Gastroesophageal sphincter (tissue), 4 donors: ENCODE results near the gene GLT8D2. TPM values are rescaled to one million over a fixed set of nuclear protein-coding genes. Genes with fewer than 3 reads are reported as not detected.
A peak's percentile ranks its signal among the peaks of the same experiment; 100 is the strongest.

ENCODE experiments used
- ATAC-seq: fragments of 150-250 bp; one replicate; pipeline ENCODE4 v1.9.1; 2016; ENCODE audit warnings: mild to moderate bottlenecking, moderate library complexity
- H3K27ac ChIP-seq, 4 donors: fragments of 200-600 bp; sonication (generic) in 3 of 4; 1 replicate in 3 of 4; 2 replicates in 1 of 4; pipeline ENCODE4 v1.5.1; 2016 to 2019
- H3K27me3 ChIP-seq: fragments of 200-600 bp; sonication (generic); one replicate; pipeline ENCODE4 v1.5.1; 2019
- H3K36me3 ChIP-seq, 2 donors: fragments of 200-600 bp; sonication (generic); one replicate each; pipeline ENCODE4 v1.5.1; 2019; ENCODE audit warnings: control low read depth in 1 of 2
- H3K4me1 ChIP-seq, 3 donors: fragments of 200-600 bp; sonication (generic); 1 replicate in 2 of 3; 2 replicates in 1 of 3; pipeline ENCODE4 v1.5.1; 2016 to 2019; ENCODE audit warnings: control low read depth in 2 of 3
- H3K4me3 ChIP-seq, 2 donors: fragments of 200-600 bp; sonication (generic); one replicate each; pipeline ENCODE4 v1.5.1; 2019; ENCODE audit warnings: mild to moderate bottlenecking in 1 of 2, moderate library complexity in 1 of 2
- H3K9me3 ChIP-seq, 3 donors: fragments of 200-600 bp; sonication (generic); one replicate each; pipeline ENCODE4 v1.5.1; 2017 to 2019; ENCODE audit warnings: control low read depth in 2 of 3
- CTCF ChIP-seq, 4 experiments: fragments of 200-600 bp in 2 of 4; fragments of 450-650 bp in 2 of 4; sonication (generic) in 1 of 4; IDR thresholded peaks; one replicate each; pipeline ENCODE4 v1.5.1; 2017 to 2019; ENCODE audit warnings: antibody characterized with exemption in 4 of 4, mild to moderate bottlenecking in 2 of 4, moderate library complexity in 2 of 4
- EP300 ChIP-seq: sonication (generic); formaldehyde crosslinking; IDR thresholded peaks from one replicate; pipeline ENCODE4 v1.6.1; 2017; ENCODE audit warnings: antibody characterized with exemption, mild to moderate bottlenecking
- POLR2A ChIP-seq, 2 donors: fragments of 450-650 bp; IDR thresholded peaks; one replicate each; pipeline ENCODE4 v1.6.1; 2017; ENCODE audit warnings: antibody characterized with exemption in 2 of 2, mild to moderate bottlenecking in 2 of 2, moderate library complexity in 1 of 2
- POLR2AphosphoS5 ChIP-seq: sonication (generic); formaldehyde crosslinking; IDR thresholded peaks from one replicate; pipeline ENCODE4 v1.6.1; 2017; ENCODE audit warnings: antibody characterized with exemption
- WGBS, 2 donors: methylation state at CpG; one replicate each; pipeline ENCODE4 v1.1.5; 2018; ENCODE audit warnings: low coverage in 1 of 2; 5-methylcytosine and 5-hydroxymethylcytosine counted together
- total RNA-seq, 4 donors: library from RNA; depleted of rRNA; stranded (reverse); fragments of >200 nt; gene quantifications; one replicate each; pipeline ENCODE4 v1.1.0, GENCODE V29; 2016

Gene GLT8D2
- total RNA-seq, 4 donors from 2014 or later = 6.9 to 20.2 (median 14.2) TPM

GRCh38 chr12:104059963-104060362 lies 10.0 kb upstream of the GLT8D2 start:
- WGBS, 2 donors = 39 to 59% methylated on average over 2 of the region's 2 CpGs
- no peak for TF ChIP-seq POLR2AphosphoS5

GRCh38 chr12:104058802-104059201 lies 8.8 kb upstream of the GLT8D2 start:
- H3K27ac ChIP-seq = no peak overlapping the region
- 86 to 91% methylated on average over 4 of the region's 4 CpGs for WGBS, 2 donors
- H3K4me3 ChIP-seq = no peak overlapping the region
- ATAC-seq = no peak
- TF ChIP-seq EP300 = no peak
- TF ChIP-seq CTCF (IDR thresholded peaks at IDR 0.05) = no peak
- TF ChIP-seq POLR2AphosphoS5 = no peak
- TF ChIP-seq POLR2A (IDR thresholded peaks at IDR 0.05) = no peak
- H3K27me3 ChIP-seq = no peaks in the 10 kb centered on the region
- H3K36me3 ChIP-seq = no peaks in the 10 kb centered on the region
- no peaks in the 10 kb centered on the region for H3K9me3 ChIP-seq
- H3K4me1 ChIP-seq = peaks cover 0 to 24% (median 13%) of the 10 kb centered on the region in 3 donors

More at GRCh38 chr12:104059963-104060362, 10.0 kb upstream of the GLT8D2 start:
- no peak for ATAC-seq
- H3K36me3 ChIP-seq = no peaks in the 10 kb centered on the region
- peaks cover 0 to 25% (median 13%) of the 10 kb centered on the region in 3 donors for H3K4me1 ChIP-seq
- H3K27ac ChIP-seq = no peak overlapping the region
- H3K27me3 ChIP-seq = no peaks in the 10 kb centered on the region
- no peak overlapping the region for H3K4me3 ChIP-seq
- no peaks in the 10 kb centered on the region for H3K9me3 ChIP-seq

- WGBS, 2 donors = 0 to 60% methylated on average over 1 of the region's 1 CpG
- H3K9me3 ChIP-seq = no peaks in the 10 kb centered on the region
- H3K27ac ChIP-seq = no peak overlapping the region
- TF ChIP-seq CTCF (IDR thresholded peaks at IDR 0.05) (peak; percentile 39 to 70 (median 46)), POLR2A (IDR thresholded peaks at IDR 0.05) (no peak), EP300 (no peak), POLR2AphosphoS5 (no peak)
- peaks cover 0 to 16% (median 10%) of the 10 kb centered on the region in 3 donors for H3K4me1 ChIP-seq
- no peak overlapping the region for H3K4me3 ChIP-seq
- H3K36me3 ChIP-seq = no peaks in the 10 kb centered on the region
- ATAC-seq = no peak
- H3K27me3 ChIP-seq = no peaks in the 10 kb centered on the region
These were observed 7.8 kb upstream of the GLT8D2 start for GRCh38 chr12:104057771-104058197.

GRCh38 chr12:104056419-104056972 lies 6.5 kb upstream of the GLT8D2 start:
- H3K27me3 ChIP-seq = no peaks in the 10 kb centered on the region
- no peak overlapping the region for H3K4me3 ChIP-seq
- WGBS, 2 donors = 22 to 34% methylated on average over 2 to 4 of the region's 4 CpGs
- no peaks in the 10 kb centered on the region for H3K9me3 ChIP-seq
- no peak for ATAC-seq
- no peak for TF ChIP-seq EP300
- no peak for TF ChIP-seq POLR2A (IDR thresholded peaks at IDR 0.05)
- TF ChIP-seq CTCF (IDR thresholded peaks at IDR 0.05) = no peak
- no peak for TF ChIP-seq POLR2AphosphoS5
- H3K36me3 ChIP-seq = no peaks in the 10 kb centered on the region
- peaks cover 0 to 16% (median 10%) of the 10 kb centered on the region in 3 donors for H3K4me1 ChIP-seq
- peak overlapping the region in 2 of 4 donors; percentile 45 to 56 for H3K27ac ChIP-seq

- peak; percentile 81 for ATAC-seq
- peaks cover 0 to 17% (median 10%) of the 10 kb centered on the region in 3 donors for H3K4me1 ChIP-seq
- no peaks in the 10 kb centered on the region for H3K36me3 ChIP-seq
- peak overlapping the region in 3 of 4 donors; percentile 33 to 56 (median 45) for H3K27ac ChIP-seq
- H3K27me3 ChIP-seq = no peaks in the 10 kb centered on the region
- TF ChIP-seq POLR2AphosphoS5 = peak; percentile 69
- TF ChIP-seq POLR2A (IDR thresholded peaks at IDR 0.05) = no peak
- no peak overlapping the region for H3K4me3 ChIP-seq
- H3K9me3 ChIP-seq = no peaks in the 10 kb centered on the region
- WGBS, 2 donors = 7 to 15% methylated on average over 2 to 5 of the region's 5 CpGs
These were observed 5.8 kb upstream of the GLT8D2 start for GRCh38 chr12:104055686-104056388.
